ENCODE data around the gene TM4SF18. TPM values are rescaled to one million over a fixed set of nuclear protein-coding genes. Genes with fewer than 3 reads are reported as not detected.

TM4SF18 gene
- total RNA-seq, 1 experiment from 2014 or later, result 54.5 TPM

DNA sequence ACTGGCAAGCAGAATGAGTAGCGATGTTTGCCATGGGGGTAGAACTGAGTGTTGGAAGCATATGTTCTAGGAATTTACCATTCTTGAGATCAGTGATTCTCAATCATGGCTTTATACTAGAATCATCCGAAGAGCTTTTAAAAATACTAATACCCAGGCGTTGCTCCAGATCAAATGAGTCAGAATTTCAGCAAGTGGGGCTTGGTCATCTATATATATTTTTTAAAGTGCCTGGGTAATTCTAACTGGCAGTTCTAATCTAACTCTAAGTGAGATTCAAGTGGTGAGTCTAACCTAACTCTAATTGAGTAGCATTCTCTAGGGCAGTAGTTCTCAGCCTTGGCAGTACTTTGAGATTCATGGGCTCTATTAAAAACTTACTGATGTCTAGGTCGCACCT is 23.2 kb upstream of the TM4SF18 start:
- in situ Hi-C loops (cut with HindIII; ENCODE audit: low pct_unique_long_range_greater_than_20kb, low sequenced_read_pairs), result loop anchor here (10.0 kb wide), 1 partner anchor 72 kb away; no protein-coding TSS in a partner anchor
- Histone ChIP-seq H3K27ac (ENCODE audit: low read length) (peak overlapping the region; percentile 82), H3K36me3 (ENCODE audit: control insufficient read depth, insufficient read depth, low read length) (no peaks in the 10 kb centered on the region), H3K4me1 (ENCODE audit: control insufficient read depth, insufficient read depth, low read length) (no peaks in the 10 kb centered on the region), H3K27me3 (ENCODE audit: control insufficient read depth, insufficient read depth, low read length) (no peaks in the 10 kb centered on the region), H3K4me3 (ENCODE audit: low read depth in 2 of 2, low read length in 2 of 2) (no peak overlapping the region), H3K9me3 (ENCODE audit: control insufficient read depth, insufficient read depth, low read depth, low read length) (peaks cover 8% of the 10 kb centered on the region; the same call in 1 of the 2 replicates)
- ChIA-PET CTCF (no interaction called here), POLR2A (interaction anchor here (1.0 kb wide), 1 partner anchor 10 kb away, joined by 3 read pairs; no protein-coding TSS in a partner anchor)
- ATAC-seq (no peak), DNase-seq (ENCODE audit: low read depth, low spot score) (no peak)
- TF ChIP-seq TCF7L2 (IDR thresholded peaks at IDR 0.05; ENCODE audit: low read depth, low read length), result no peak
- TF ChIP-seq SIN3A (IDR thresholded peaks at IDR 0.05; ENCODE audit: borderline replicate concordance, insufficient read depth, low read depth, low read length), result no peak
- no peak for TF ChIP-seq POLR2AphosphoS5 (IDR thresholded peaks at IDR 0.05; ENCODE audit: low read depth, low read length)
- BruUV-seq (replicated peaks), result no TSS peak
- intact Hi-C loops (cut with micrococcal nuclease; ENCODE audit: unreplicated experiment), result no loop called here

- H3K9me3 ChIP-seq (ENCODE audit: control insufficient read depth, insufficient read depth, low read depth, low read length), result peaks cover 8% of the 10 kb centered on the region; the same call in 1 of the 2 replicates
These were observed 22.7 kb upstream of the TM4SF18 start for GRCh38 chr3:149356044-149356592.

More at GRCh38 chr3:149356044-149356592, 22.7 kb upstream of the TM4SF18 start:
- ATAC-seq (no peak), DNase-seq (ENCODE audit: low read depth, low spot score) (no peak)
- CTCF ChIA-PET, result no interaction called here
- in situ Hi-C loops (cut with HindIII; ENCODE audit: low pct_unique_long_range_greater_than_20kb, low sequenced_read_pairs) (loop anchor here (10.0 kb wide), 1 partner anchor 71 kb away; no protein-coding TSS in a partner anchor), intact Hi-C loops (cut with micrococcal nuclease; ENCODE audit: unreplicated experiment) (no loop called here)
- Histone ChIP-seq H3K4me1 (ENCODE audit: control insufficient read depth, insufficient read depth, low read length) (no peaks in the 10 kb centered on the region), H3K27ac (ENCODE audit: low read length) (peak overlapping the region; percentile 82), H3K36me3 (ENCODE audit: control insufficient read depth, insufficient read depth, low read length) (no peaks in the 10 kb centered on the region), H3K27me3 (ENCODE audit: control insufficient read depth, insufficient read depth, low read length) (no peaks in the 10 kb centered on the region), H3K4me3 (ENCODE audit: low read depth in 2 of 2, low read length in 2 of 2) (no peak overlapping the region)
- no TSS peak for BruUV-seq (replicated peaks)
- TF ChIP-seq TCF7L2 (IDR thresholded peaks at IDR 0.05; ENCODE audit: low read depth, low read length) (no peak), SIN3A (IDR thresholded peaks at IDR 0.05; ENCODE audit: borderline replicate concordance, insufficient read depth, low read depth, low read length) (no peak), POLR2AphosphoS5 (IDR thresholded peaks at IDR 0.05; ENCODE audit: low read depth, low read length) (no peak), REST (IDR thresholded peaks at IDR 0.05; ENCODE audit: insufficient read depth in 1 of 2, low read depth in 2 of 2, low read length in 1 of 2) (no peak)
- TF ChIP-seq, protein P1, sequence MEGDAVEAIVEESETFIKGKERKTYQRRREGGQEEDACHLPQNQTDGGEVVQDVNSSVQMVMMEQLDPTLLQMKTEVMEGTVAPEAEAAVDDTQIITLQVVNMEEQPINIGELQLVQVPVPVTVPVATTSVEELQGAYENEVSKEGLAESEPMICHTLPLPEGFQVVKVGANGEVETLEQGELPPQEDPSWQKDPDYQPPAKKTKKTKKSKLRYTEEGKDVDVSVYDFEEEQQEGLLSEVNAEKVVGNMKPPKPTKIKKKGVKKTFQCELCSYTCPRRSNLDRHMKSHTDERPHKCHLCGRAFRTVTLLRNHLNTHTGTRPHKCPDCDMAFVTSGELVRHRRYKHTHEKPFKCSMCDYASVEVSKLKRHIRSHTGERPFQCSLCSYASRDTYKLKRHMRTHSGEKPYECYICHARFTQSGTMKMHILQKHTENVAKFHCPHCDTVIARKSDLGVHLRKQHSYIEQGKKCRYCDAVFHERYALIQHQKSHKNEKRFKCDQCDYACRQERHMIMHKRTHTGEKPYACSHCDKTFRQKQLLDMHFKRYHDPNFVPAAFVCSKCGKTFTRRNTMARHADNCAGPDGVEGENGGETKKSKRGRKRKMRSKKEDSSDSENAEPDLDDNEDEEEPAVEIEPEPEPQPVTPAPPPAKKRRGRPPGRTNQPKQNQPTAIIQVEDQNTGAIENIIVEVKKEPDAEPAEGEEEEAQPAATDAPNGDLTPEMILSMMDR (IDR thresholded peaks at IDR 0.05), result no peak
- POLR2A ChIA-PET, result interaction anchor here (0.6 to 1.0 kb wide), 2 partner anchors 11 to 157 kb away, joined by 3 to 7 read pairs; no protein-coding TSS in a partner anchor
